NCI-H2227 (cell line): ENCODE data around the gene PDE1C.

Source experiments
- DNase-seq: peaks from one replicate; lab custom pipeline; 2025; ENCODE audit not compliant: unreplicated experiment; lab: John Stamatoyannopoulos, UW

PDE1C gene

DNA sequence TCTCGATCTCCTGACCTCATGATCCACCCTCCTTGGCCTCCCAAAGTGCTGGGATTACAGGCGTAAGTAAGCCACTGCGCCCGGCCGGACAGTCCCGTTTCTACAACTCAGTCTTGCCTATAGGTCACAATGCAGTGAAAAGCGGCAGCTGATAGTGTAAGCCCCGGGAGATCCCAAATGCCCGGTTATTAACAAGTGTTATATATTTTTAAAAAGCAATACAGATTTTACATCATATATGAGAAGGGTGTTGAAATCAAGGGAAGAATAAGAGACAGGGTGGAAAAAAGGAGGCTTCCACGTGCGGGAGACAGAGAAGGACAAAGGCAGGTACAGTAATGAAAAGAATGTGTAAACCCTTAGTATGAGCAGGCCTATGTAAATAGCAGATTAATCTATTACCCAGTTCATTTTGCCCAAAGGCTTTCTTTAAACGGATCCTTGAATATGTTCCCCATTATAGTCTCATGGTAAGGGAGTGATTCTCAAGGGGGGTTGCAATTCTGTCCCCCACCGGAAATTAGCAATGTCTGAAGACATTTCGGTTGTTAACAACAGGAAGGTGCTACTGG lies 170.8 kb downstream of the PDE1C start:
- DNase-seq, result no peak

DNA sequence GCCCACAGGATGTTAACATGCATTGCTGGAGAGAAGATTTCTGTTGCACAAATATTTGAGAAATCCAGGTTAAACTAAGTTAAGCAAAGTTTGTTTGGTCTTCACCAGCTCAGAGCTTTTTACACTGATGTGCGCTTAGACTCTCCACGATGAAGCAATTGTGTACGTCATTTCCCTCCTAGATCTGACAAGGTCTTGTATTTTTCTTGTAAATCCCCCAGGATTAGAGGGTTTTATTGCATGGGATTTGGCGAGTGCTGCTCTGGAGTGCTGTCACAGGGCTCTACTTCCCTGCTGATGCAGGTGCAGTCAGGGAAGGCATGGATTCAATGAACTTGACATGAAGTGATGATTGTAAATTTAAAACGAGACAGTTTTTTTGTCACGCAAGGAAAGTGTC lies 173.3 kb downstream of the PDE1C start:
- DNase-seq, result no peak

- no peak for DNase-seq
Measured at GRCh38 chr7:31894308-31894707, 175.9 kb downstream of the PDE1C start.

DNA sequence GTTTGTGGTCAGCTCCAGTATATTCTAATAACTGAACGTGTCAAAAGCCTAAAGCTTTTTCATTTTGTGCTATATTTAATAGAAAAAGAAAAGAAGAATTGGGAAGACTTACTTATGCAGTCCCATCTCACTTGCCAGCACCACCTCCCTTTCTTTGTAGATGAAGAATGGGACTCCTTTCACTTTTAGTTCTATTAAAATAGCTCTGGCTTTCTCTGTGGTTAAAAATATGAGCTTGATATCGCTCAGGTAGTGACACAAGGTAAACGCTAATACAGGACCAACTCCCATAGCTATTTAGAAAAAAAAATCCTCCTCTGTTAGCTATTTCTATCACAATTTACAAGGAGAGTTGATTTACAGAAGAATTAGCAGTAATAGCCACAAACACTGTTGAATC lies 176.8 kb downstream of the PDE1C start:
- no peak for DNase-seq

DNA sequence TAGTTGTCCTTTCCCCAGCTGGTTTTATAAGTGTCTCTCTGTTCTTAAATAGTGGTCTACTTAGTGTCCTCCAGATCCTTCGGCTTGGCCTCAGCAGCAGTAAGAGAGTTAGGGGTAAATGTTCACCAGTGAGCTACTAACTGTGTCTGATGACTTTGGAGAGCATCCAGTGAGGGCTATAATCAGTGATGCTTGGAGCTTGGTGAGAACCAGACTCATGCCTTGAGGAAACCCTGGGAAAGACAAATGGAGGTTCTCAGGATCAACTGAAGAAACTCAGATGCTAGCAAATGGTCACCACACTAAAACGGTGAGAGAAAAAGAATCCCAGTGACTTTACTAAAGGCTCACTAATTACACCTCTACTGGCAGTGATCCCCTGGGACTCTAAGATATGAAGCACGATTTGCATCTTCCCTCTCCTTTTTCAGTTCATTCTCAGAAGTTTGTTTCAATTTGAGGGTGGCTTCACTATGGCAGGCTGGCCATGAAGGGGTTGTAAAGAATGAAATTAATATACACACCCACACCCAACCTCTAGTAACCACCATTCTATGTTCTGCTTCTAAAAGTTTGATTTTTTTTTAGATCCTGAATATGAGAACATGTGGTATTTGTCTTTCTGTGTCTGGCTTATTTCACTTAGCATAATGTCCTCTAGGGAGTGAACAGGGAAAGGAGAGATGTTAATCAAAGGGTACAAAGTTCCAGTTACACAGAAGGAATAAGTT lies 177.9 kb downstream of the PDE1C start:
- DNase-seq, result no peak

DNA sequence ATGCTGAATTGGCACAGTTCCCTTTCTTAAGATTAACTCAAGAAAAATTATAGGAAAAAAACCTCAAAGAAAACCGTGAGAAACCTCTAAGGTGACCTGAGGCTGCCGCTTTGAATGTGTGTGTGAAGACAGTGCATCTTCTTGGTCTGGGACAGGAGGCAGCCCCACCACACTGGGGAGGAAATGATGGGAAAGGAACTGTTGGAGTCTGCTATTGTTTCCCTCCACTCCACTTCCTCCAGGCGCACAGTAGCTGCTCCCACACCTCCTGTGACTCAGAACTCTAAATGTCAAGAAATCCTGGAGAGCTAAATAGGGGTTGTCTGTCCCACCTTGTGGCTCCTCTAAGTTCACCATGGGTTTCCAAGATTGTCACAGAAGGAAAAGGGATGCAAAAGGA lies 179.4 kb downstream of the PDE1C start:
- no peak for DNase-seq

GRCh38 chr7:31890198-31890597 lies 180.0 kb downstream of the PDE1C start:
- no peak for DNase-seq

DNA sequence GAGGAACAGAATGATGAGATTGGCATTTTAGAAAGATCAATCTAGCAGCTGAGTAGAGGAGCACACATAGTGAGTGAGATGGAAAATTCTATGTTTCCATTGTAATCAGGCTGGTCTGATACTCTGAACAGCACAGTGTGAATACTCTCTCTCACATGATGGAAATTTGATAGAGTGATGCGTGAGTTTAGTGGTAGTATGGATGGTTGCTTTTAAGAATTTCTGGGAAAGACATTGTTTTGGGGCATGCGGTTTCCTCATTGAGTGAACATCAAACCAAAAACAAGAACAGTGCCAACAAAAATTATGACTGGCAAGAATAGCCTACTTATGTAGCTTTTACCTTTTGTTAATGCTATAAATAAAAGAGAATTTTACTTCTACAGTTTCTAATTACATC lies 183.2 kb downstream of the PDE1C start:
- no peak for DNase-seq

DNA sequence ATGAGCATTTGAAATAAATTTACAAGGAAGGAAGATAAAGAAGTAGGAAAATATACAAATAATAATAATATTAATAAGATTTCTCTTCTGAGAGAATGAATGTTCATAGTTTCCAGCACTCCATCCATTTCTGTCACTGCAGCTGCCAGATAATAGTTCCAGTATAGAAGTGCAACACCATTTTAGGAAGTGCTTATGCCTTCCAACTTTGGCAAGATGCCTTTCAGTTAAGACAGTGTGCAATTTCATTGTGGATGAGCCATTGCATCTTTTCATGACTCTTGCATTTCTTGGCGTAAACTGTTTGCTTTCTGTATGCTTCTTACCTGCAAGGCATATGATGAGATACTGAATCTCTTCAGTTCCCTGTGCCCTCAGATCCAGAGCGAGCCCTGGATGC lies 185.0 kb downstream of the PDE1C start:
- DNase-seq, result no peak

- DNase-seq, result no peak
Measured at GRCh38 chr7:31883761-31884164, 186.4 kb downstream of the PDE1C start.

DNA sequence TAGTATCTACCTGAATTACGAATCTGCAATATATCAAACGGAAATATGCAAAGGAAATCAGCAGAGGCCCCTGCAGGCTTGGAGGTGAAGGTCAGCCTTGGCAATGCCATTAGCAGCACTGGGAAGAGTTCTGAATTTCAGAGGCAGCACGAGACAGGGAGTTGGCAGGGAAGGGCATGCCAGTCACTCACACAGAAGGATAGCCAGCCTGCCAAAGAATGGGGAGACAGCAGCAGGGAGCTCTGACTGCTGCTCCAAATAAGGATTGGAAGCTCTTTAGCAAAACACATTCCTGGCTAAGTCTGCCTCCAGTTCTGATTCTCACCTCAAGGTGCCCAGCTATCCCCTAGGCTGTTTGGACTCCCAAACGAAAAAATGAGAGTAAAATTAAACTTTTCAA lies 188.0 kb downstream of the PDE1C start:
- no peak for DNase-seq

- DNase-seq, result no peak
Measured at GRCh38 chr7:31878875-31879274, 191.3 kb downstream of the PDE1C start.

GRCh38 chr7:31875424-31875823 lies 194.8 kb downstream of the PDE1C start:
- no peak for DNase-seq

GRCh38 chr7:31874631-31875386 lies 195.4 kb downstream of the PDE1C start:
- DNase-seq, result no peak

GRCh38 chr7:31873816-31874597 lies 196.2 kb downstream of the PDE1C start:
- no peak for DNase-seq

DNA sequence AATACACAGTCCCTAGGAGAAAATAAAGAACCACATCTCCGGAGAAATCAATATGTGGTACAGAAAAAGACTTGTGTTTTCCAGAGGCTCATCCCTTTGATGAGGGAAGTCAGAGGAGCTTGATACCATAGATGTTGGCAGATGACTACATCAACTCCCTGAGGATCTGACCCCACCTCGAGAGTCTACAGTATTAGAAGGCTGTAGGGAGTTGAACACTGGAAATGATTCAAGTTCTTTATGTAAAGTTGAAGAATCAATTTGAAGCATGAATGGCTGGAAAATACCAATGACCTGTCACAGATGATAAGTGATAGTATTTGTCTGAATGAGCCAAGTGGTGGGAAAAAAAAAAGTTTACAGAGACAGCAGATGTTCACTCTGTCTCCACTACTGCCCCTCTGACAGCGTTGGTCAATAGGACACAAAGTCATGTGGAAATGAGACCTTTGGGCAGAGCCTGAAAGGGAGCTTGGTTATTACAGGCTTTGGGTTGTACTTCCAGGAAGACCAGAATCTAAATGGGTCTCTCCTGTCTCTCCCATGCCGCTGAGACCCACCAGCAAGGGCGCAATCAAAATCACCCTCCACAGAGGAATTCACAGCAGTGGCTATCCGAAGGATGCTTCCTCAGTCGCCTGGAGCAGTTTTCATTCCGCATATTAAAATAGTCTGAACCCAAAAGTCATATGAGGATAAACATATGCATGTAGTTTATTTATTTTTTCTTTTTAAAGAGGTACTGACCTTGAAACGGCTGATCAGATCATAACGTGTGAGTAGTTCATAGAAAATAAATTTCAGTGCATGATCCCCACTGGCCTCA lies 197.4 kb downstream of the PDE1C start:
- no peak for DNase-seq

DNA sequence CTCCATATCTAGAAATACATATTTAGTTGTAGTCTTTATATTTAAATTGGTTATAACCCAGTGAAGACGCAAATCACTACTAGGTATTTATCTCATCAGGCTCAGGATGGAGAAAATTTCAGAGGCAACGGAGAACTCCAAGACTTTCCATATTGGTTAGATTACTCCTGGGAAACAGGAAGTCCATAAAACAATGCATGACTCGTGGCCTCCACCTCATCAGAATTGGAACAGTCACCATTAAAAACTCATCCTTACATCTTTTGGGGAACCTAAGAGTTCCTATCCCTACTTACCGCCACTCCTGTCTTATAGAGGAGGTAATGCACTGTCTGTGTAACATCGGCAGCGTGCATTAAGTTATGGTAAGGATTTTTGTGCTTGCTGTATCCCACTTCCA lies 205.6 kb downstream of the PDE1C start:
- no peak for DNase-seq

- no peak for DNase-seq
Measured at GRCh38 chr7:31860925-31861324, 209.3 kb downstream of the PDE1C start.

- no peak for DNase-seq
Measured at GRCh38 chr7:31858055-31858454, 212.2 kb downstream of the PDE1C start.

DNA sequence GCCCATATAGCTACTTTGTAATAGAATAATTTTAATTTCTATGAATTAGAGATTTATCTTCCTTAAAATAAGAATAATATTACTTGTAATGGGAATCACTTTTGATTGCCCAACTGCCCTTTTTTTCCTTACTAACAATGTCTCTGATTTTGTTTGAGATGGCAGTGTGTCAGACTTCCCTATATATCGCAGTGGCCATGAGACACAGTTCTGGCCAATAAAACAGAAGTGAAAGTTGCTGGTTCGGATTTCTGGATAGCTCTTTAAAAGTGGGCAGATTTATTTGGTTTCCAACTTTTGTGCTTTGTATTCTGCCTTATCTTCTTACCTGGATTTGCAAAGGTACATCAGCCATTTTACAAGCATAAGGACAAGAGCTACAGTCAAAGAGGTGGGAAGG lies 213.0 kb downstream of the PDE1C start:
- no peak for DNase-seq

DNA sequence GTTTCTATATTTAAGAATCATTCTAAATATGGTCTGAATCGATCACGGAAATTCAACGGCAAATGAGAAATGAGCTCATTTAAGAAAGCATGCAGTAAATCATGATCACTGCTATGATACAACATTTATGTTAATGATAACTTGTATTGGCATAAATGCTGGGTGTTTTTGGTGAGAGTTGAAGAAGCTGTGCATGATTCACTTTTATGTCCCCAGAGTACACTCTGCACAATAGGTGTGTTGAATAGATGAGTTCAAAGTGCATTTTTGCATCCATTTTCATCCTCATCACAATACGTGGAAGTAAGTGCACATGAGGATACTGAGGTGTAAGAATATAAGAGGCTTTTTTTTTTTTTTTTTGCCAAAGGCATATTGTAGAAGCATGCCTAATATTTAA lies 213.9 kb downstream of the PDE1C start:
- no peak for DNase-seq
